HepG2 (cell line): ENCODE results near the gene MYLK. TPM values are rescaled to one million over a fixed set of nuclear protein-coding genes. Genes with fewer than 3 reads are reported as not detected.

Source experiments
- CBX2 ChIP-seq, 2 experiments: fragments of 200-600 bp in 1 of 2; sonication (generic); formaldehyde crosslinking in 1 of 2; IDR thresholded peaks; 2 replicates each; pipeline versions ENCODE4 v1.7.0 to v1.8.1; 2018 to 2022; ENCODE audit warnings: low read depth in 2 of 2, low read length in 1 of 2, mild to moderate bottlenecking in 1 of 2, missing genetic modification reagents in 1 of 2
- ETV6 ChIP-seq: sonication (generic); formaldehyde crosslinking; conservative IDR thresholded peaks from 2 replicates; pipeline ENCODE4 v1.4.0; 2020; ENCODE audit warnings: missing genetic modification reagents
- FOXC1 ChIP-seq: sonication (generic); formaldehyde crosslinking; IDR thresholded peaks from 2 replicates; pipeline ENCODE4 v1.8.0; 2022; ENCODE audit warnings: mild to moderate bottlenecking, missing genetic modification reagents, borderline replicate concordance
- GTF2F1 ChIP-seq: fragments of 150-350 bp; IDR thresholded peaks from 2 replicates; pipeline ENCODE4 v1.6.1; 2014; ENCODE audit warnings: low read length
- KDM5B ChIP-seq: sonication (generic); formaldehyde crosslinking; IDR thresholded peaks from 2 replicates; pipeline ENCODE4 v1.4.0; 2020; ENCODE audit warnings: missing genetic modification reagents, mild to moderate bottlenecking, borderline replicate concordance
- NFATC3 ChIP-seq: sonication (generic); formaldehyde crosslinking; IDR thresholded peaks from 2 replicates; pipeline ENCODE4 v1.5.1; 2020; ENCODE audit warnings: mild to moderate bottlenecking, missing genetic modification reagents
- NFYB ChIP-seq: sonication (generic); formaldehyde crosslinking; IDR thresholded peaks from 2 replicates; pipeline ENCODE4 v1.4.0; 2020; ENCODE audit warnings: missing genetic modification reagents
- RFX1 ChIP-seq: fragments of 450-650 bp; IDR thresholded peaks from 2 replicates; pipeline ENCODE4 v1.6.1; 2017
- ZSCAN25 ChIP-seq: sonication (generic); formaldehyde crosslinking; IDR thresholded peaks from 2 replicates; pipeline ENCODE4 v1.8.0; 2022; ENCODE audit warnings: mild to moderate bottlenecking, missing genetic modification reagents
- polyA plus RNA-seq, 8 experiments: library from polyadenylated mRNA; depleted of rRNA in 3 of 8; stranded (reverse) in 7 of 8; unstranded in 1 of 8; fragments of >200 nt; fragmentation: Illumina TruSeq in 4 of 8; extraction: Trizol in 4 of 8; gene quantifications; 2 replicates each; pipeline versions ENCODE4 v1.2.1 to v1.2.3, GENCODE V29; 2011 to 2016; ENCODE audit warnings: low read depth in 4 of 8, missing spikeins in 1 of 8, mixed read lengths in 1 of 8; ENCODE audit not compliant: insufficient read depth in 1 of 8
- total RNA-seq, 5 experiments: library from RNA; depleted of rRNA; stranded (reverse); fragments of >200 nt; fragmentation: Illumina TruSeq; extraction: Trizol; gene quantifications; 2 replicates each; pipeline ENCODE4 v1.2.3, GENCODE V29; 2016; ENCODE audit warnings: low read depth in 1 of 5
- TF ChIP-seq, protein P1 (sequence below): sonication (generic); formaldehyde crosslinking; IDR thresholded peaks from 2 replicates; pipeline ENCODE4 v1.9.0; 2021; ENCODE audit warnings: mild to moderate bottlenecking, missing genetic modification reagents
- TF ChIP-seq, protein P2 (sequence below): sonication (generic); formaldehyde crosslinking; IDR thresholded peaks from 2 replicates; pipeline ENCODE4 v1.5.0; 2020; ENCODE audit warnings: mild to moderate bottlenecking, missing genetic modification reagents, borderline replicate concordance
- TF ChIP-seq, protein P3 (sequence below), 2 experiments: sonication (generic) in 1 of 2; formaldehyde crosslinking in 1 of 2; IDR thresholded peaks; 2 replicates each; pipeline versions ENCODE4 v1.6.1 to v1.9.0; 2014 to 2022; ENCODE audit warnings: antibody characterized with exemption in 1 of 2, borderline replicate concordance in 1 of 2, inconsistent platforms in 1 of 2, low read depth in 1 of 2, missing genetic modification reagents in 1 of 2

MYLK gene
- total and polyA plus RNA-seq, 2 of the 13 experiments (the other 11 are each of a cell fraction or from before 2014, with no cell fraction given), result 10.6 to 34.9 TPM

DNA sequence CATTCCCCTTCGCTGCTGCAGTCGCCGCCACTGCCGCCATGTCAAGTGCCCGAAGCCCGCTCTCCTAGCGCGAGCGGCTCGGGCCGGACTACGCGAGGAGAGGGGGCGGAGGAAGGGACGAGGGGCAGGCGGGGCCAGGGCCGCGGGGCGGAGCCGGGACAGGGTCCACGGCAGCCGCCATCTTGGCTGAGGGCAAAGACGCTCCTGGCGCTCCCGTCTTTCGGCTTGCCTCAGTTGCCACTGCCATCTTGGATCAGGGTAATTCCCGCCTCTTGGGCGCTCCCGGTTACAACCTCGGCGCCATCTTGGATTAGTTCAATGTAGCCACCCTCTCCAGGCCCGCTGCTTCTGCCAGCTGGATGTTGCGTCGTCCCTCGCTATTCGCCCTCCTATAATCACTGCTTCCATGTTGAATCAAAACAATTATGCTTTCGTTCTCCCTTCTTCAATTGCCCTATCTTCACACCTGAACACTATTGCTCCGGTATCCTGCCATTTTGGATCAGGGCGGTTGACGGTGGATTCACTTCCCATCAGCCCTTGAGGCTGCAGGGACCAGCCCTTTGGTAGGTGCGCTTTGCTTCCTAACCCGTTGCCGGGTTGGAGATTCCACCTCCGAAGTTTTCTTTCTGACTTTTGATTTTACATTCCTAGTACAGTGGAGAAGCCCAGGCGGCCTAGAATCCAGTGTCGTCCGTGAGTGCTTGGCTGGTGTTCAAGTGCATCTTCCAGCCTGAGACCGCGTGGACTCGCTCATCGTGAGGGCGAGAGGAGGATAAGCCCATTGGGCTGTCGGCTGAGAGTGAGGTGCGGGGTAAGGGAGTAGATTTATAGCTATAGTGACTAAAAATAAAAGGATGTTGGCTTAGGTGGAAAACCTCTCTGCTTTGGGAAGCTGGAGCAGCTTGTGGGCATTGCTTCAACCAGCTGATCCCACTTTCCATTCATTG, 298.9 kb downstream of the MYLK start, which contains the start of gene HACD2 (continued):
- no peak for TF ChIP-seq ETV6
- TF ChIP-seq NFYB, result no peak; the same call in 1 of the 2 replicates
- TF ChIP-seq, protein P1, sequence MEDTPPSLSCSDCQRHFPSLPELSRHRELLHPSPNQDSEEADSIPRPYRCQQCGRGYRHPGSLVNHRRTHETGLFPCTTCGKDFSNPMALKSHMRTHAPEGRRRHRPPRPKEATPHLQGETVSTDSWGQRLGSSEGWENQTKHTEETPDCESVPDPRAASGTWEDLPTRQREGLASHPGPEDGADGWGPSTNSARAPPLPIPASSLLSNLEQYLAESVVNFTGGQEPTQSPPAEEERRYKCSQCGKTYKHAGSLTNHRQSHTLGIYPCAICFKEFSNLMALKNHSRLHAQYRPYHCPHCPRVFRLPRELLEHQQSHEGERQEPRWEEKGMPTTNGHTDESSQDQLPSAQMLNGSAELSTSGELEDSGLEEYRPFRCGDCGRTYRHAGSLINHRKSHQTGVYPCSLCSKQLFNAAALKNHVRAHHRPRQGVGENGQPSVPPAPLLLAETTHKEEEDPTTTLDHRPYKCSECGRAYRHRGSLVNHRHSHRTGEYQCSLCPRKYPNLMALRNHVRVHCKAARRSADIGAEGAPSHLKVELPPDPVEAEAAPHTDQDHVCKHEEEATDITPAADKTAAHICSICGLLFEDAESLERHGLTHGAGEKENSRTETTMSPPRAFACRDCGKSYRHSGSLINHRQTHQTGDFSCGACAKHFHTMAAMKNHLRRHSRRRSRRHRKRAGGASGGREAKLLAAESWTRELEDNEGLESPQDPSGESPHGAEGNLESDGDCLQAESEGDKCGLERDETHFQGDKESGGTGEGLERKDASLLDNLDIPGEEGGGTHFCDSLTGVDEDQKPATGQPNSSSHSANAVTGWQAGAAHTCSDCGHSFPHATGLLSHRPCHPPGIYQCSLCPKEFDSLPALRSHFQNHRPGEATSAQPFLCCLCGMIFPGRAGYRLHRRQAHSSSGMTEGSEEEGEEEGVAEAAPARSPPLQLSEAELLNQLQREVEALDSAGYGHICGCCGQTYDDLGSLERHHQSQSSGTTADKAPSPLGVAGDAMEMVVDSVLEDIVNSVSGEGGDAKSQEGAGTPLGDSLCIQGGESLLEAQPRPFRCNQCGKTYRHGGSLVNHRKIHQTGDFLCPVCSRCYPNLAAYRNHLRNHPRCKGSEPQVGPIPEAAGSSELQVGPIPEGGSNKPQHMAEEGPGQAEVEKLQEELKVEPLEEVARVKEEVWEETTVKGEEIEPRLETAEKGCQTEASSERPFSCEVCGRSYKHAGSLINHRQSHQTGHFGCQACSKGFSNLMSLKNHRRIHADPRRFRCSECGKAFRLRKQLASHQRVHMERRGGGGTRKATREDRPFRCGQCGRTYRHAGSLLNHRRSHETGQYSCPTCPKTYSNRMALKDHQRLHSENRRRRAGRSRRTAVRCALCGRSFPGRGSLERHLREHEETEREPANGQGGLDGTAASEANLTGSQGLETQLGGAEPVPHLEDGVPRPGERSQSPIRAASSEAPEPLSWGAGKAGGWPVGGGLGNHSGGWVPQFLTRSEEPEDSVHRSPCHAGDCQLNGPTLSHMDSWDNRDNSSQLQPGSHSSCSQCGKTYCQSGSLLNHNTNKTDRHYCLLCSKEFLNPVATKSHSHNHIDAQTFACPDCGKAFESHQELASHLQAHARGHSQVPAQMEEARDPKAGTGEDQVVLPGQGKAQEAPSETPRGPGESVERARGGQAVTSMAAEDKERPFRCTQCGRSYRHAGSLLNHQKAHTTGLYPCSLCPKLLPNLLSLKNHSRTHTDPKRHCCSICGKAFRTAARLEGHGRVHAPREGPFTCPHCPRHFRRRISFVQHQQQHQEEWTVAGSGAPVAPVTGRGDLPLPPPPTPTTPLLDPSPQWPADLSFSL (CRISPR knock-in tag), result no peak
- no peak for TF ChIP-seq RFX1
- TF ChIP-seq, protein P2, sequence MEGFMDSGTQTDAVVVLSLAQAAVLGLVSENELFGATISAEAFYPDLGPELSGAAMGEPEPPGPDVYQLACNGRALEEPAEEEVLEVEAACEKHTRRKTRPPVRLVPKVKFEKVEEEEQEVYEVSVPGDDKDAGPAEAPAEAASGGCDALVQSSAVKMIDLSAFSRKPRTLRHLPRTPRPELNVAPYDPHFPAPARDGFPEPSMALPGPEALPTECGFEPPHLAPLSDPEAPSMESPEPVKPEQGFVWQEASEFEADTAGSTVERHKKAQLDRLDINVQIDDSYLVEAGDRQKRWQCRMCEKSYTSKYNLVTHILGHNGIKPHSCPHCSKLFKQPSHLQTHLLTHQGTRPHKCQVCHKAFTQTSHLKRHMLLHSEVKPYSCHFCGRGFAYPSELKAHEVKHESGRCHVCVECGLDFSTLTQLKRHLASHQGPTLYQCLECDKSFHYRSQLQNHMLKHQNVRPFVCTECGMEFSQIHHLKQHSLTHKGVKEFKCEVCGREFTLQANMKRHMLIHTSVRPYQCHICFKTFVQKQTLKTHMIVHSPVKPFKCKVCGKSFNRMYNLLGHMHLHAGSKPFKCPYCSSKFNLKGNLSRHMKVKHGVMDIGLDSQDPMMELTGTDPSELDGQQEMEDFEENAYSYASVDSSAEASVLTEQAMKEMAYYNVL (CRISPR knock-in tag), result peak; percentile 90
- no peak for TF ChIP-seq NFATC3 (CRISPR knock-in tag)
- no peak for TF ChIP-seq GTF2F1
- TF ChIP-seq KDM5B (CRISPR knock-in tag), result peak; percentile 64
- TF ChIP-seq FOXC1 (CRISPR knock-in tag), result peak; percentile 46; the same call in 1 of the 2 replicates
- TF ChIP-seq, protein P3, sequence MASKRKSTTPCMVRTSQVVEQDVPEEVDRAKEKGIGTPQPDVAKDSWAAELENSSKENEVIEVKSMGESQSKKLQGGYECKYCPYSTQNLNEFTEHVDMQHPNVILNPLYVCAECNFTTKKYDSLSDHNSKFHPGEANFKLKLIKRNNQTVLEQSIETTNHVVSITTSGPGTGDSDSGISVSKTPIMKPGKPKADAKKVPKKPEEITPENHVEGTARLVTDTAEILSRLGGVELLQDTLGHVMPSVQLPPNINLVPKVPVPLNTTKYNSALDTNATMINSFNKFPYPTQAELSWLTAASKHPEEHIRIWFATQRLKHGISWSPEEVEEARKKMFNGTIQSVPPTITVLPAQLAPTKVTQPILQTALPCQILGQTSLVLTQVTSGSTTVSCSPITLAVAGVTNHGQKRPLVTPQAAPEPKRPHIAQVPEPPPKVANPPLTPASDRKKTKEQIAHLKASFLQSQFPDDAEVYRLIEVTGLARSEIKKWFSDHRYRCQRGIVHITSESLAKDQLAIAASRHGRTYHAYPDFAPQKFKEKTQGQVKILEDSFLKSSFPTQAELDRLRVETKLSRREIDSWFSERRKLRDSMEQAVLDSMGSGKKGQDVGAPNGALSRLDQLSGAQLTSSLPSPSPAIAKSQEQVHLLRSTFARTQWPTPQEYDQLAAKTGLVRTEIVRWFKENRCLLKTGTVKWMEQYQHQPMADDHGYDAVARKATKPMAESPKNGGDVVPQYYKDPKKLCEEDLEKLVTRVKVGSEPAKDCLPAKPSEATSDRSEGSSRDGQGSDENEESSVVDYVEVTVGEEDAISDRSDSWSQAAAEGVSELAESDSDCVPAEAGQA (IDR thresholded peaks at IDR 0.05; ENCODE audit: low read depth), result peak; percentile 98
- TF ChIP-seq, protein P3 (CRISPR knock-in tag; IDR thresholded peaks at IDR 0.05; ENCODE audit: borderline replicate concordance), result no peak
- TF ChIP-seq ZSCAN25 (CRISPR knock-in tag), result peak; percentile 41; the same call in 1 of the 2 replicates
- TF ChIP-seq CBX2 (IDR thresholded peaks at IDR 0.05; ENCODE audit: low read depth, low read length), result no peak
- TF ChIP-seq CBX2 (CRISPR knock-in tag; IDR thresholded peaks at IDR 0.05; ENCODE audit: low read depth), result no peak
